Stimulated activated CD4-positive, alpha-beta T cell treated with anti-CD3 and anti-CD28 coated beads, TNF-alpha, amount 100 ng/mL, for 48 hours (primary cell): ENCODE measurements around the gene CHMP4B.

Experiments used
- DNase-seq, 3 donors: peaks; one replicate each; pipeline ENCODE4 v3.0.0-alpha.2; 2020; ENCODE audit warnings: low read depth in 3 of 3

CHMP4B gene

DNA sequence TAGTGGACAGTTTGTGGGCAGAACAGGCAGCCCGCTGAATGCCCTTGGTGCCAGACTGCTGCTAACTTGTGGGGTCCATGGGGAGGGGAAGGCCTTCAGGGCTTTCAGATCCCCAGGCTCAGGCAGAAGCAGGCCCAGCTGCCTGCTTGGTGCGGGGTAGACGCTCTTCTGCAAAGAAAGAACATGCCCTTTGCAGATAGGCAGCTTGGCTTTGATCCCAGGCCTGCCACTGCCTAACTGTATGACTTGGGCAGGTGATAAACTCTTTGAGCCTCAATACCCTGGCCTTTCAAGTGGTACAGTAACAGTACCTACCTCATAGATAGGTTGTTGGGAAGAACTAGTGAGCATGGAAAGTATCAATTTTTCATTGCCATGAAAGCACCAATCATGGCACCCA, 28.4 kb downstream of the CHMP4B start:
- DNase-seq = no peak

DNA sequence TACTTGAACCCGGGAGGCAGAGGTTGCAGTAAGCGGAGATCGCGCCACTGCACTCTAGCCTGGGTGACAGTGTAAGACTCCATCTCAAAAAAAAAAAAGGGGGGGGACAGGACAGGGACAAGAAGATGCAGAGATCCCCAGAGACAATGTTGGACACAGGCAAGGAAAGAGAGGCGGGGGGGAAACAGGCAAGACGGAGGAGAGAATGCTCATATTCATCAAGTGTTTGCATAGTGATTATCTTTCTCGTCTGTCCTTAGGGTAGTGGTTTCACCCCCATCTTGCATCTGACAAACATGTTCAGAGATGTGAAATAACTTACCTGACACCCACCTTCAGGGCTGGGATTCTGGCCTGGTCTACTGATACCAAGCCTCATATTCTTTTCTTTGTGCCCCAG, 29.0 kb downstream of the CHMP4B start:
- no peak for DNase-seq

DNA sequence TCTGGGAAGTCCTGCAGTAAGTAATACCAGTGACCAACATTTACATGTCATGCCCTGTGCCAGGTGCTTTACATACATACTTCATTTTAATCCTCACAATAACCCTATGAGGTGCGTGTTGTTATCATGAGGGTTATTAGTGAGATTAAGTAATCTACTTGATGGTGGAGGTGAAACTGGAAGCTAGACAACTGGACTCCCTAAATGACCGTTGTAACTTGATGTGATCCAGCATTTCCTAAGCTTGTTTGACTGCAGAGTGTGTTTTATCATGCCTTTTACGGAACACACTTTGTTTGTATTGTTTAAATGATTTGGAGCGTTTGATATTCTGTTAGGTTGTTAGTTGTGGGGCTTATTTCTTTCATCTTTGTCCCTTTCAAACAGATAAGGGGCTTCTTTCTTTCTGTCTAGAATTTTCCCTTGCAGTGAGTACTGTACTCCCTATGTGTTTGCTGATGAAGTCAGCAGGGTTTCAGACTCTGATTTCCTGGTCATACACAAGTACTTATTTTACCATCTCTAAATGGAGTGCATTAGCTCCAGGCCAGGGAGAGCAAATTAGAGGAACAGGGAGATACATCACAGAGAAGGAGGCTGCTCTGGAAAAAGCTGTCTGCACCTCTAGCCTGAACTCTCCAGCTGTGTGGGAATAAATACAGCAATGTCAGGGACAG, 29.7 kb downstream of the CHMP4B start:
- DNase-seq = no peak

DNA sequence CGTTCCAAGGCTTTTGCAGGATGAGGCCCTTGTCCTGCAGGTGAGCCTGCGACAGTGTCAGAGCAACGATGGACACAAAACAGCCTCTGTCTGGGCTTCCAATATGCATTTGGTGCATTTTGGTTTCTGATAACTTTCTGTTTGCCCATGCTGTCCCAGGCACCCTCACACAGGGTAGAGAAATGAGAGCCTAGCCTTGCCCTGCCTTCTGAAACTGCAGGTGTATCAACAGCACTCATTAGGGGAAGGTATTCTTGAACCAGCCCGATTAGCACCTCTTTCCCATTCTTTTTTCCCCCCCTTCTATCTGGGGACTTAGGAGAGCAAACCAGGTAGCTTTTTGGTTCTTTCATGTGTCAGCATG, 30.3 kb downstream of the CHMP4B start:
- no peak for DNase-seq

DNA sequence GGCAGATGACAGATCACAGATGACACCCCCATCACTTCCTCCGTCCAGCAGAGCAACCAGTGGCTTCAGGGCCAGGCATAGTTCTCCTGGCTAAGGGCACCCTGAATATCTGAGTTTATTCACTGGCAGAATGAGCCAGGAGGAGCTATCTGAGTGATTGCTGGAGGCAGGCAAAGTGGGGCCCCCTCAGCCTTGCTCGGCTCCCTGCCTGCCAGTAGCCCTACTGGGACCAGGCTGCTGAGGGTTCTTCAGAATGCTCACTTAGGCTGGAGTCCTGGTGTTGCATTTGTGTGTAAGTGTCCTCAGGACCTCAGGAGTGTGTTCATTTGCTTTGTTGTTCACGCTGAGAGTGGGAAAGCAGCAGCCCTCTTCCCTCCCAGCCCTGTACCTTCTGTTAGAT, 31.2 kb downstream of the CHMP4B start:
- DNase-seq = no peak

DNA sequence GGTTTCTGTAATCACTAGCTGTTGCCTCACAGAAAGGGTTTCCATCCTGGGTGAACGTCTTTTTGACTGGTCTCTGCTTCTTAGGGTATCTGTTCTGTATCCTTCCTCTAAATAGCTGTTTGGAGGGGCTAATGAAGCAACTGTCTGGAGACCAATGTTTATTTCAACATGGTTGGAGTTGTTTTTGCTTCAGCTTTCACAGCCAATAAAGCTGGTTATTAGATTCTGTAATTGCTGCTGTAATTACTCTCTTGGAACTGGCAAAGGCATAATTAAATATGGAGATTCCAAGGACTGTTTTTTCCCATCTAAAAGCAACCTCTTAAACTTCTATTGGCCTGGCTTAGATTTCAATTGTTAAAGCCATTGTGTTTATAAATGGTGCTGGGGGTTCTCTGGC, 31.9 kb downstream of the CHMP4B start:
- no peak for DNase-seq

DNA sequence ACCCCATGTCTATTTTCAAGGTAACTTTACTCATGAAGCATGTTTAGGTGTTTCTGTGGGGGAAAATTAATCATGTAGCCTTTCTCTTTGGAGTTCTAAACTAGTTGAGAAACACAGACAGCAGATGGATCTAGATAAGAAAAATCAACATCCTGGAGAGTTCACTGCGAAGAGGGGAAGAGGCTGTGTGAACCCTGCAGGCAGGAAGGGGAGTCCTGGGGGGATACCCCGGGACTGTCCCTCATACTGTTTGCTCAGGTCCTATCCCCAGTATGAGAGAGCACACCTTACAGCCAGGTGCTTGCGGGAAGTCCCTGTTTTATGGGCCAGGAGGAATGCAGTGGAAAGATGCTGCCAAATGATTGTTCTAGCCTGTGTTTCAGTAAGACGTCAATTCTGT, 32.7 kb downstream of the CHMP4B start:
- no peak for DNase-seq

DNA sequence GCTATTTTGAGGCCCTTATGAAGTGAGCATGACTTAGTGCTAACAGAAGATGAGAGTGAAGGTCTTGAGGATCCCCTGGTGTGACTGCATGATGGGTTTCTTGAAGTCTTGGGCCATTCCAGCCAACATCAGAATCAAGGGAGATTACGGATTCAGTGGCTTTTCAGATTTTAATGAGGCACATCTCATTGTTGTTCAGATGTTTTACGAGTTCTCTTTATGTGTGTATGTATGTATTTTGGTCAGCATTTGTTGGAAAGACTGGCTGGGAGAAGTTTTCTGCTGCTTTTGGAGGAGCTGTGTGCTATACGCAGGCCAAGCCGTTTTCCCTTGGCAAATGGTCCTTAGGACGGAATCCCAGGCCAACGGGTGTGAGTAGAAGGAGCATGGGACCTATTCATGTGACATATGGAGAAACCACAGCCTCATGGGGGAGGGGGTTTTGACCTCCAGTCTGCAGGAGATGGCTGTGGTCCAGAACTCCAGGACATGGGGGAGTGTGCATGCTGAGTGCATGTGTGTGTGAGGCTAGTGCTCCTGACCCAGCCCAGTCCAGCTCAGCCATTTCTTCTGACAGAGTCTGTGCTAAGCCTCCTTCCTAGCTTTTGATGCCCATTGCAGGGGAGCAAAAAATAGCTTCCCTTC, 35.3 kb downstream of the CHMP4B start:
- no peak for DNase-seq

DNA sequence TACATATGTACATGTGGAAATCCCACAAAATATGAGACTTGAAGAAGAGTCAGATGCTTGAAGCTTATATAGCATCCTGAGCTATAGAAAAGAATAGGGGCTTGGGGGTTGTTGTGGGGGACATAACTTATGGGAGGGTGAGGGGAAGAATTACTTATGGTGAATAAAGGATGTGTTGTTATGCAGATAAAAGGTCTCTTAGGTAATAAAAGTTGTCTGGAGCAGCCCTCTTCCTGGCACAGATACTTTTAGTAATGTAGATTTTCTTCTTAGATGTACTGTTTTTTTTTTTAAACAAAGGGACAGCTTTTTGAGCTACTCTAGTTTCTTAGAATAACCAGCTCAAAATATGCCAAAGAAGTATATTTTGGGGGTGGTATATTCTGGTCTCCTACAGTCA, 35.9 kb downstream of the CHMP4B start:
- DNase-seq = no peak

DNA sequence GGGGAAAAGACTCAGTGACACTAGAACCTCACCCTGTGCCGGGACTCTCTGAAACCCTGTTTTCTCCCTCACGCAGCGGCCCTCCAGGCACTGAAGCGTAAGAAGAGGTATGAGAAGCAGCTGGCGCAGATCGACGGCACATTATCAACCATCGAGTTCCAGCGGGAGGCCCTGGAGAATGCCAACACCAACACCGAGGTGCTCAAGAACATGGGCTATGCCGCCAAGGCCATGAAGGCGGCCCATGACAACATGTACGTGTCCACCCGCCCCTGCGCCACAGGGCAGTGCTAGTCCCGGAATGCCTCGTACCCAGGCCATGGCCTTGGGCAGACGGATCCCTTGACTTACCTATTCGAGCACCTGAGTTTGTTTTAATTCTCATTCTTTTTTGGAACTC, 37.2 kb downstream of the CHMP4B start:
- no peak for DNase-seq

DNA sequence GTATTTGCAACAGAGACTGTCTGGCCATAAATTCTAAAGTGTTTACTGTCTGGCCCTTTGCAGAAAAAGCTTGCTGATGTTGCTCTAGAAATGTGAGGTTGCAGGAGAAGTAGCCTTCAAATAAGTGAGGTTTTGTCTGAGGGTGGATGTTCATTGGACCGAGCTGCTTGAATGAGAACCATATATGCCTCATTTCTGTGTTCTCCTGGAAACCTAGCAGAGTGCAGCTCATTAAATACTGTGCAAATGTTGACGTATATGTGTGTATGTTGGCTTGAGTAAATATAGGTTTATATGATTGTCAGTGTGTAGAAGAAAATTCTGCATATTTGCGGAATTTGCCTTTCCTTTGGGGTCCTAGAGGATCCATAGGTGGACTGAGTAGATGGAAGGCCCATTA, 39.0 kb downstream of the CHMP4B start:
- no peak for DNase-seq

DNA sequence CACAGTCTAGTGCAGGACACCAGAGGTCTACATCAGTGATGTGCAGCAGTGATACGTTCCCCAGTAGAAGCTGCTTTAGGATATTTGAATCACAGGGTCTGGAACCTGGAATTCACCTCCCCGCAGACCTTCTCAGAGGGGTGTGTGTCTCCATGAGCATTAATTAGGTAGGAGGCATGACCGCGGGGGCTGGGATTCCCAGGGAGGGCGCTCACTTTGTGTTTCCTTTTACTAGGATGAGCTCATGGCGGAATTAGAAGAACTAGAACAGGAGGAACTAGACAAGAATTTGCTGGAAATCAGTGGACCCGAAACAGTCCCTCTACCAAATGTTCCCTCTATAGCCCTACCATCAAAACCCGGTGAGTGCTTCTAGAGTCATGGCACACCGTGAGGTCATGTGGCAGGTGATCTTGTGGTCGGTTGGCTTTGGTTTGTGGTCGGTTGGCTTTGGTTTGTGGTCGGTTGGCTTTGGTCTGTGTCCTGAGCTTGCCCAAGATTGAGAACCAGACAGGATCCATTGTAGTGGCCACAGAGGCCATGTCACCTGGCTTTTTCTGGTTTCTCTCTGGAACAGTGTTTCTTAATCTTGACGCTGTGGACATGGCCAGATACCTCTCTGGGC, 40.8 kb downstream of the CHMP4B start:
- no peak for DNase-seq

DNA sequence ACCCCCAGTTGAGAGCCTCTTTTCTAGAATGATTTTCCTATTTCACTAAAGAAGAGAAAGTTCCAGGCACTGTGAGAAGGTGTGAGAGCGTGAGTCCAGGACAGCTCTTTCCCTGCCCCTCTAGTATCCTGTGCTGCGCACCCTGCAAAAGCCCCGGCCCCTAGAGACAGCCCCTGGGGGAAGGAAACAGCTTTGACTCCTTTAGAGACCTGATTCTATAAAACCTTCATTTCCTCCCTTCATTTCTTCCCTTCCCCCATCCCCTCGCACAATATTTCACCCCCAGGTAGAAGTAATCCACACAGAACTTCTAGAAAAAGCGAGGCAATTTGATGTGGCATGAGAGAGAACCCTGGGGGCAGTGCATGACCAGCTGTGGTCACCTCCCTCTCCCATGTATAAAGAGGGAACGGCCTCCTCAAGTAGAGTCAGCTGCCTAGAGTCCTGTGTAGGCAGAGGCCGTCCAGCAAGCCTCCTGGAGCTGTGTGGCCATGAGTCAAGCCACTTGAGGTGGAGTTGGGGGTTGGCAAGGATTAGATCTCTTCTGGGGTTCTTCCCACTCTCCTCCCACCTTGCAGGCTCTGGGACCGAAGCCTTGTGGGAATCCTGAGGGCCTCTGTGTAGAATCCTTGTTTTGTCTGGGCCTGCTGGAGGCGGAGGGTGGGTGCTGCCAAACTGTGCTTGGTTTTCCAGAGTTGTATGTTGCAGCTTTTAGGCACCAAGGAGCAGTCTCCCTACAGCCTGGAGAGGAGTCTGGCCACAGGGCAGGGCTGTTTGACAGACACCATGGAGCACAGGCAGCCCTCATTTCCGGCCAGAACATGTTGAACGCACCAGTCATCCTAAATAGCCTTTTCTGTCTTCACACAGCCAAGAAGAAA, 41.7 kb downstream of the CHMP4B start:
- no peak for DNase-seq

DNA sequence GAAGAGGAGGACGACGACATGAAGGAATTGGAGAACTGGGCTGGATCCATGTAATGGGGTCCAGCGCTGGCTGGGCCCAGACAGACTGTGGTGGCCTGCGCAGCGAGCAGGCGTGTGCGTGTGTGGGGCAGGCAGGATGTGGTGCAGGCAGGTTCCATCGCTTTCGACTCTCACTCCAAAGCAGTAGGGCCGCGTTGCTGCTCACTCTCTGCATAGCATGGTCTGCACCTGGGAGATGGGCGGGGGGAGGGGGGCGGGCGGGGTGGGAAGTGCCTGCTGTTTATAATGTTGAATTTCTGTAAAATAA, 42.3 kb downstream of the CHMP4B start:
- DNase-seq = no peak

DNA sequence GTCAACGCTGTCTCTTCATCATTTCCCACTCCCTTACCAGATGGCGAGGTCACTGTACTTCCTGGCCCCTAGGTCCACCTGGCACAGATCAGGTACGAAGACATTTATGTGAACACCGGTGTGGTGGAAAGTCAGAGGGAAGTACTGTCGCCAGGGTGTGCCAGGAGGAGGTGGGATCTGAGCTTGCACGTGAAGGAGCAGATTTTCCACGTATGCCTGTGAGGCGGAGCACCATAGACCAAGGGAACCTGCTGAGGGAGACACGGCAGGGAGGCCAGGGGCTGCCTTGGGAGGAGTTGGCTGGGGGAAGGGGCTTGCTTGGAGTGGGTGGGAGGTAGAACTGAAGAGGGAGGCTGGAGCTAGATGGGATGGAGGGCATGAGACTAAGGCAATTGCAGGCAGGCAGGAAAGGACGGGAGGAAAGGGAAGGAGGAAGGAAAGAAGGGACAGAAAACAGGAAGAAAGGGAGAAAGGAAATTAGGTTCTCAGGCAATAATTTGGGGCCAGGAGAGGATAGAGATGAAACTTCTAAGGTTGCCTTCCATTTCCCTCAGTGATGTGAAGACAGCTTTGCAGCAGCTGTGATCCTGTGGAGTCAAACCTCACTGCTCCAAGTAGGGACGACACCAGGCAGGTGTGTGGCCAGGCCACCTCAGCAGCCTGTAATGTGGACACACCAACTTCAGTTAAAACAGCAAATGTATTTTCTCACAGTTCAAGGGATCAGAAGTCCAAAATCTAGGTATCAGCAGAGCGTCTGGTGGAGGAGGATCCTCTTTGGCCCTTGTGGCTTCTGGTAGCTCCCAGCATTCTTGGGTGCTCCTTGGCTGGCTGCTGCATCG, 46.8 kb downstream of the CHMP4B start:
- DNase-seq = no peak

DNA sequence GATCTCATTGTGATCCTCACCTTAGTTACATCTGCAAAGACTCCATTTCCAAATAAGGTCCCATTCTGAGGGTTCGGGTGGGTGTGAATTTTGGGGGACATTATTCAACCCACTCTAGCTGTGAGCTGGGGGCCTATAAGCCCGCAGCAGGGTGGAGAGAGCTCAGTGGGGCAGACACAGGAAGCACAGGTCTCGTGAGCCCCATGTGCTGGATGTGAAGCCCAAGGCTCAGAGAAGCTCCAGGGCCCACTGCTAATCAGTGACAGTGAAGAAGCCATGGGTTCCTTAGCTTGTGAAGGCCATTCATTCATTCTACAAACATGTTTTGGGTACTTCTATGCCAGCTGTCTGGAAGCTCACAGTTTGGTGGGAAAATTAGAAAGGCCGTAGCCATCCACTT, 47.5 kb downstream of the CHMP4B start:
- DNase-seq = no peak

DNA sequence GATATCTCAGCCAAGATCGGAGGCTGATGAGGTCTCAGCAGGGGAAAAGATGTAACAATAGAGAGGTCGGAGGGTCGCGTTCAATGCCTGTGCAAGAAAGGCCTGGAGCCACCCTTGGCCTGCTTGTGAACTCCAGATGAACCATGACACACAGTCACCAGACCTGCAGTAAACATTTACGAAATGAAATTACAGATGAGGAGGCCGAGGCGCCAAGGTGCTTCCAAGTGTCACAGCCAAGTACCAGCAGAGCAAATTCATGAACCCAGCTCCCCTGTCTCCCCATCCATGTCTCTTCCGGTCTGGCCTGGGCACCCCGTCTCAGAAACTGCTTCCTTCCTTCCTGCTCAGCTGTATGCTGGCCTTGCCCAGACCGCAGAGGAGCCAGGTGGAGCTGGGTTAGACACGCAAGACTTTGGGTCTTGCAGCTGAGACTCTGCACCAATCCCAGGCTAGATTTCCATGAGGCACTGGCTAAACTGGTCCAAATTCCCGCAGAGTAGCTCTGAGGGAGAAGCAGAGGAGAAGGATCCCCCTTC, 48.1 kb downstream of the CHMP4B start:
- no peak for DNase-seq

DNA sequence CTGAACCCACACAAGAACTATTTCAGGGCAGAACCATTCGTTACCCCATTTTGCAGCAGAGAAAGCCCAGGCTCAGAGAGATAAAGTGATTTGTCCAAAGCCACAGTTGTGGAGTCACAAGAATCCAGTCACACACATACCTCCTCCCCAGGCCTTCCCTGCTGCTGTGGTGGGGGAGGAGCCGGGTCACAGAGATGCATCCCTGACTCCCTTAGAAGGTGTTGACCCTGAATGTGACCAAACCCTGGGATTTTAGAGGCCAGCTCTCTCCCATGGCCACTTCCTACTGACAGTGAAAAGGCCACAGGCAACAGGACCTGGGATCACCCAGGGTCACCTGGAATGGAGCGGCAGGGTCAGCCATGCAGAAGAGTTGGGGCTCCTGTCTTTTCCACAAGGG, 48.6 kb downstream of the CHMP4B start:
- DNase-seq = no peak

DNA sequence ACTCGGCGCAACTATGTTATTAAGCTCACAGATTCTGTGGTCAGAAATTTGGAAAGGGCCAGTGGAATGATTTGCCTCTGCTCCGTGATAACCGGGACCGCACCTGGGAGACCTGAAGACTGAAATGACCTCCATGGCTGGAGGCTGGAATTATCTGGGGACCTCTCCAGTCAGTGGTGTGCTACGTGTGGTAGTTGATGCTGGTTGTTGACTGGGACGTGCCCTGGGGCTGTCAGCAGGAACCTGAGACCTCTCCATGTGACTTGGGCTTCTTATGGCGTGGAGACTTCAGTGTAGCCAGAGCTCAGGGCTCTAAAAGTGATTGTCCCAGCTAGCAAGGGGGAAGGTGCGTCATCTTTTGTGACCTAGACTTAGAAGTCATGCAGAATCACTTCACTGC, 50.3 kb downstream of the CHMP4B start:
- no peak for DNase-seq

DNA sequence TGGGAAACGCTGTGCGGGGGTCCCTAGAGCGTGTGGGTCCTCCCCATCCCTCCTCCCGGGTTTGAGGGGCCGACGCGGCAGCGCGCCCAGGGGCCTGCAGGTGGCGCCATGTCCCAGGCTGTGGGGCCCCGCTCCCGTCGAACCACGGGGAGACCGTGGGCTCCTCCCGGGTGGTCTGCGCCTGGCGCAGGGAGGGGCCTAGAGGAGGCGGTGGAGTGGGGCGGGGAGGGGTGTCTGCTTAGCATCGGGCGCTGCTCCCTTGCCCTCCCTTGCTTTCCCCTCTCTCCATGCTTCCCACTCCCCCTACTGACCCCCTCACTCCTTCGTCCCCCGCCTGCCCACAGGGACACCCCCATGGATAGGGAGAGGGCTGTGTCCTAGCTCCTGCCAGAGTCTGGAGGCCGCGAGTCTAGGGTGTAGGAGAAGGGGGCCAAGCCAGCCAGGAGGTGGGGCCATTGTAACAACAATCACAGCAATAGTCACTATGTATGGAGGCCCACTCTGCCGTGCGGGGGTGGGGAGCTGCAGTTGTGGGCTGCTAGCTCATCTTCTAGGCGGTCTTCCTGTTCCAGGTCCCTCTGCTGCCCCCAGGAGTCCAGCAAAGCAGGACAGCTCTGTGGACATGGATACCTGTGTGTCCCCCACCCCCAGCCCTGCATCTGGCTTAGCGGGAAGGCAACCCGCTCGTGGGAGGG, 51.7 kb downstream of the CHMP4B start:
- peak in 2 of 3 donors; percentile 15 to 33 for DNase-seq
